T-helper 9 cell (primary cell): ENCODE measurements around the gene LGR4.
"Not testable (repeated sequence)": the region's sequence is repeated elsewhere in the genome, so short reads cannot be mapped to it uniquely, and the experiment has no call there.

Experiments
- DNase-seq: peaks from one replicate; pipeline ENCODE4 v3.0.0-alpha.2; 2020

The LGR4 gene

DNA sequence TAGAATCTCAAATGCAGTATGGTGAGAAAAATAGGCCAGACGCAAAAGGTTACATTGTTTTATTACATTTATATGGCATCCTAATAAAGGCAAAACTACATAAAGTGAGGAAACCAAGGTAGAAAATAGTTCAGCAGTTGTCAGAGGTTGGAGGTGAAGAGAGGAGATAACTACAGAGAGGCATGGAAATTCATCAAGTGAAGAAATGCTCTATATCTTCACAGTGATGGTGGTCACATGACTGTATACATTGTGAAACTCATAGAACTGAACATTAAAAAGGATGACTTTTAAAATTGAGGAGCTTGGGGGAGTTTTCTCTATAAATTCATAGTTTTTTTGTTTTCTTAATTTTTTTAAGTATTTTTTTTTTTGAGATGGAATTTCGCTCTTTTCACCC lies 14.4 kb downstream of the LGR4 start:
- DNase-seq = no peak

DNA sequence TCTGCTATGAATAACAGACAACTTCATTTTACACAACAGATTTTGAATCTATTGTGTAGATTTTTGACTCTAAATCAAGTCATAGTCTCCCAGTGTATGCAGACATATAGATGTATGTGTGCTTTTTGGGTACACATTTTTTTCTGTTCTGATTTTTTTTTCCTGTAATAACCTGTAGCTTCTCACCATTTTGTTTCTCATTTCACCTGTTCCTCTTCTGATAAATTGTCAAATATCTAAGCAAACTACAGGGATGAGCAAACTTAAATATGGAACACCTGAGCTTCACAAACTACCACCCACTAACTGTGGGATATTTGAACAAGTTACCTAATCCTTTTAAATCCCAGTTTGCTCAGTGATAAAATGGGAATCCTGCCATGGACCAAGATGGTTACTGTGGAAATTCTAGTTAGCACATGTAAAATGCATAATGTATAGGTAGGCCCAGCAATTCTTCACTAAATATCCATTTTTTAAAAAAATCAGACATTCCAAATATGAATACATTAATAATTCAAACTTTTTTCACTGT lies 15.7 kb downstream of the LGR4 start:
- no peak for DNase-seq

DNA sequence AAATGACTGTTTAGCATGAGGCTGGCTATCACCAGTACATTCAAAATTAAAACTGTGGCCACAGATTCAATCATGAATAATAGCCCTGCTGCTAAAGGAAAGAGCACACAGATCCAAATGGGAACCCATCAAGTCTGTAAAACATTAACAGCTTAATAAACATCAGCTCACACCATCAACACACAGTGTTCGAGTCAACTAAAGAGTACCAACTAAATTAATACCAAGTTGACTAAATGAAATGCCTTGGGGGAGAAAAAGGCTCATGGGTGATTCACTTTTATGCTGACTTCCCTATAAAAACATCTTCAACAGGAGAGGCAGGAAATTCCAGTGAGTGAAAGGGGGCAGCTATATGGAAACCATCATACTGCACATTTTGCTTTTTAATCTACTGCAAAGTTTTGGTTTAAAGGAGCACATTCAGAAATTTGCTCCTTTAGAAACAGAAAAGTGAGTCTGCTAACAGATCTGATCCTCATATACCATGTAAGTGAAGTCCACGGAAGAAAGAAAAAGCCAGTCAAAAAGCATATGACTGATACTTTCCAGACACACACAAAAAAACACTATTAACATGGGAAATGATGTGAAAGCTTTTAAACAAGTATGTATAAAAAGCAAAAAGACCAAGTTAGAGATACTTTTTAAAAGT lies 16.3 kb downstream of the LGR4 start:
- DNase-seq = no peak

DNA sequence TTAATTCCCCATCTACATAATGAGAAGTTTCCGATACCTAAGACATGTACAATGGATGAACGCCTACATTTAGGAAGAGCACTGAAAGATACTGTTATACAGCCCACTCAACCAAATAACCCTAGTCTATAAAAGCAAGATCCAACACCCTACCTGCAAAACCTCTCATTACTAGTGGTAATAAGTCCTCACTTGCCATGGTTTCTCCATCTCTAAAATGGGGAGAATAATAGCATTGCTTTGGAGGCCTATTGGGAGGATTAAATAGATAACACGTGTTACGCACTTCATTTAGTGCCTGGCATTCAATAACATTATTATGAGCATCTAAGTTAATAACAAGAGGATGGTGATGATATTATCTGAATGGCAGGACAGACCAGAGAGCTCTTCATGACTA lies 16.9 kb downstream of the LGR4 start:
- DNase-seq = no peak

DNA sequence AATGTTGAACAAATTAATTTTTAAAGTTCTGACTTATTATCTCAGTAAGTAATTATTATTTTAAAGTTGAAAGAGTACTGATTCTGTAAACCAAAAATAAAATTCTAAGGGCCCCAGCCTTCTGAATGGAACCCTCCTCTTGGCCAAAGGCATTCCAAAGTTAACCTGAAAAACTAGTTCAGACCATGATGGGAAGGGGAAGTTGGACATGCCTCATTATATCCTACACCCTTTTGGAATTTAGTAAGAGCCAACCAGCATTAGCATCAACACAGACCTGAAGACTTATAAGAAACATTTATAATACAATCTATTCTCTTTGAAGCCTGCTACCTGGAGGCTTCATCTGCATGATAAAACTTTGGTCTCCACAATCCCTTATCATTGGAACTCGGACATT lies 18.9 kb downstream of the LGR4 start:
- no peak for DNase-seq

DNA sequence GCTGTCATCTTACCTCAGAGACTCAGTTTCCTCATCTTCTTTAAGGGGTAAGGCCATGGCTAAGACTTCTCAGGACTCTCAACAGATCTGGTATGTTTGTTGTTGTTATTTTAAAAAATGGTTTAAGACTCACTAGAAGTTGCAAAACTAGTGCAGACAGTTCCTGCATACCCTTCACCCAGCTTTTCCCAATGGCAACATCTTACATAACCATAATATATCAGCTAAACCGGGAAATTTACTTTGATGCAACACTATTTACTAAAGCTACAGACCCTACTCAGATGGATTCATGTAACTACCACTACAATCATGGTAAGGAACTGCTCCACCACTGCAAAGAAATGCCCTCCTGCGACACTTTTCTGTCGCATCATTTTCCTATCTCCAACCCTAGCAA lies 20.4 kb downstream of the LGR4 start:
- DNase-seq = no peak

DNA sequence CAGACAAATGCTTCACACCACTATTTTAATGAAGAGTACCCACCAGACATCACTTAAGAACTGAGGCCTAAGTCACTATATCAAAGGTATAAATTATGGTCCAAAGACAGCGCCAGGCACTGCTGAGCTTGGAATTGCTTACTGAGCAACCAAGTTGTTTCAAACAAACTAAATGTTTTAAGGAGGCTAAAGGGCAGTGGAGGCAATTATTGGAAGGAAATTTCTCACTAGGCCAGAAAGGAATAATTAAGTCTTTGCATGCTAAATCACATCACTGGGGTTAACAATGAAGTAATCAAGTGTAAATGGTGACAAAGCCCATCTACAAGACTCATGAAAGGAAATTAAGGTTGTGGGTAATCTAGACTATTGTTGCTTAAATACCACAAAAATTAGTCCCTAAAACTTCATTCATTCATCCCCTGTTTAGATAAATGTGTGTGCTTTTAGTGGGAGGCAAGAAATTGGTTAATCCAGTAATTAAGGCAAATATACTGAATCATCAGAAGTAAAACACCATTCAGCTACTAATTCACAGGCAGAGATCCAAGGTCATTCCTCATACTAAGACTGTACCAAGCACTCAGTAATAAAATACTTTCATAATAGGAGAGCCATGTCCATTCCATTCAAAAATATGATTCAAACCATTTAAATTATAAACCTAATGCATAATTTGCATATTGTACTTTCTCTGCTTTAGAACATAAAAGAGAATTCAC lies 21.2 kb downstream of the LGR4 start:
- no peak for DNase-seq

DNA sequence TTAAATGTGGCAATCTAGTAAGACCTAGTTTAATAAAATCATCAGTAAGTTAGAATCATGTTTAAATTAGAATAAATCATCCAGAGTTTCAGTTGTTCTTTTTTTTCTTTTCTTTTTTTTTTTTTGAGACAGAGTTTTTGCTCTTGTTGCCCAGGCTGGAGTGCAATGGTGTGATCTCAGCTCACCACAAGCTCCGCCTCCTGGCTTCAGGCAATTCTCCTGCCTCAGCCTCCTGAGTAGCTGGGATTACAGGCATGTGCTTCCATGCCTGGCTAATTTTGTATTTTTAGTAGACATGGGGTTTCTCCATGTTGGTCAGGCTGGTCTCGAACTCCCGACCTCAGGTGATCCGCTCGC lies 24.4 kb downstream of the LGR4 start:
- not testable (repeated sequence) for DNase-seq

DNA sequence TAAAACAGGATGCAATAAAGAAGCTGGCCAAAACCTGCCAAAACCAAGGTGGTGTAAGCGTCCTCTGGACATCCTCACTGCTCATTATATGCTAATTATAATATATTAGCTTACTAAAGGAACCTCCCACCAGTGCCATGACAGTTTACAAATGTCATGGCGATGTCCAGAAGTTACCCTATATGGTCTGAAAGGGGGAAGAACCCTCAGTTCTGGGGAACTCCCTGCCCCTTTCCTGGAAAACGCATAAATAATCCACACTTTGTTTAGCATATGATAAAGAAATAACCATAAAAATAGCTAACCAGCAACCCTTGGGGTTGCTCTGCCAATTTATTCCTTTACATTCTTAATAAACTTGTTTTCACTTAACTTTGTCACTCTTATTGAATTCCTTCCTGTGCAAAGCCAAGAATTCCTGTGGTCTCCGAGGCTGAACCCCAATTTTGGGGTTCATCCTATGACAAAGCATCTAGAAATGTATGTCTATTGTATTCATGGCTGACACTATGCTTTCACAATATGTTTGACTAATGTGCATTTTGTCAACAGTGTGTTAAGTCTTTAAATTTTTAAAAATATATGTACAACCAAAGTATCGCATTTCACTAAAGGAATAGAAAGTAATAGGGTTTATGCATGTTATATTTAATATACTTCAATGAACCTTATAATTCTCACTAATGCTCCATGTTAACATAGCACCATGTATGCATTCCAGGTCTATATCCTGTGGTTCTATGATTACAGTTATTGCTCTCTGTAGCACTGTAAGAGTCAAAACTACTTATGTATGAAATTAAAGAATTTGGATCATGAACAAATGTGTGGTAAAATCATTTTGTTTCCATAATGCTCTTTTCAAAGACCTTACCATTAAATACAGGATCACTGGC lies 25.1 kb downstream of the LGR4 start:
- no peak for DNase-seq

DNA sequence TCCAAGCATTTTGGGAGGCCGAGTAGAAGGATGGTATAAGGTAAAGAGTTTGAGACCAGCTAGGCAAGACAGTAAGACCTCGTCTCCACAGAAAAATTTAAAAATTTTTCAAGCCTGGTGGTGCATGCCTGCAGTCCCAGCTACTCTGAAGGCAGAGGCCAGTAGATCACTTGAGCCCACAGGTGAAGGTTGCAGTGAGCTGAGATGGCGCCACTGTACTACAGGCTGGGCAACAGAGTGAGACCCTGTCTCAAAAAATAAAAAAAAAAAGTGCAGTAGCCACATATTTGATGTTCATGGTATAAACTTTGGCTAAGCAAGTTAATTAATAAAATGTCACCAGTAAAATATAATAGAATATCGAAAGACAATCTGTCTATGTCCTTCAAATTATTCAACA lies 27.0 kb downstream of the LGR4 start:
- no peak for DNase-seq

DNA sequence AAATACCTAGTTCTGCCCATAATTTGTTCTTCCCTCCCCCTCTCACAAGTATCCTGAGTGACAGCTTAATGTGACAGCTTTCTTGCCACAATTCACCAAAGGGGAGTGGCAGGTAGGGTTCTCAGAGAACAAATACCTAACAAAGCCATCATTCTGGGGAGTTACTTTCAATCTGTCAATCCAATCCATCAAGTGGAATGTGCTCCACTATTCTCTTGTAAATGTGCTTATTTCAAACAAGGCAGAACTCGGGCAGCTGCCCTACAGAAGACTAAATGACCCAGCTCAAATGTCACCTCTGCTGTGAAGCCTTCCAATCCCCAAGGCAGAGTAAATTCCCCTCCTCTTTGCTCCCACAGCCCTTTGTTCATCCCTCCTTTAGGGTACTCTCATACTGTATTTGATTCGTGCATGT lies 27.8 kb downstream of the LGR4 start:
- DNase-seq = no peak

DNA sequence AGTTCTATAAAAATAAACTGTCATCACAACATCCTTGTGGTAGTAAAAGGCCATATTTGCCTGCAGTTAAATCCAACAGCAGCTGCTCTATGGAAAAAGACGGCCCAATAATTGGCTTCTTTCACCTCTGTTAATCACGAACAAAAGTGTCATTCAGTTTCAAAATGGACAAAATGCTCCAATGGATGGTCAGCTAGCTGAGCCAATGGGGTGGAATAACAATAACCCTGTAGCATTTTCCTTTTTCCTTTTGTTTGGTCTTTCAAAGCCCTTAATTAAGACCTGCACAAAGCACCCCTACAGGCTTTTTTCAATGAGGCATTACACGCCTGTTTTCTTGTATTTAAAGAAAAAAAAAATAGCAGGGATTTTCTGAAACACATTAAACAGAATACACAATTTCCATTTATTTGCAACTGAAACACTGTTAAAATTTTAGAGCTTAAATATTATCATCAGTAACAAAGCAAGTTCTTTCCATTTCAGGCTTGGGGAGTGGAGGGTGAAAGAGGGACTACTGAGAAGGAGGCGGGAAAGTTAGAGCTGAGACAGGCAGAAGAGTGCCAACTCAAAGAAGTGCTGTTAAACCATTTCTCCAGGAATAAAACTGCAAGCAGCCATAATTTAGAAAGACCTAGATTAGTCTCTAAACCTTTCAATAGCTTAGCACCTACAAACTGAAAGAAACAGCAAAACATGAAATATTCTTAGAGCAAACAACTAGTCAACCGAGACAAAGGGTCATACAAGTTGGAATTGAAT lies 28.7 kb downstream of the LGR4 start:
- no peak for DNase-seq

DNA sequence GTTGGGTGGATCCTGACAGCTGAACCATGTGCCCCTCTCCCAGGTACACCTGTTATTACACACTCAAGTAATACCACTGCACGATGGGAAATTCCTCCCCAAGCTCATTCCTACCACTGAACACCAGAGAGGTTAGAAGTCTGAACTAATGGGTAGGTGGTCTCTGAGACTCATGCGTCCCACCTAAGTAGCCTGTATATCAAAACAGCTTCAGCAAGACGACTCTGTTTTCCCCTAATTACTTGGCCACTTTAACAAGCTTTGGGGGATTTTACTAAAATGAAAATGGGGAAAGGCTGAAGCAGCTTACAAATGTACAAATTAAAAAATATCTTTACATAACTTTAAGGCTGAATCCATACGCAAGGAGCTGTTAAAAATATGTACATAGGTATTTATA lies 29.4 kb downstream of the LGR4 start:
- DNase-seq = no peak

DNA sequence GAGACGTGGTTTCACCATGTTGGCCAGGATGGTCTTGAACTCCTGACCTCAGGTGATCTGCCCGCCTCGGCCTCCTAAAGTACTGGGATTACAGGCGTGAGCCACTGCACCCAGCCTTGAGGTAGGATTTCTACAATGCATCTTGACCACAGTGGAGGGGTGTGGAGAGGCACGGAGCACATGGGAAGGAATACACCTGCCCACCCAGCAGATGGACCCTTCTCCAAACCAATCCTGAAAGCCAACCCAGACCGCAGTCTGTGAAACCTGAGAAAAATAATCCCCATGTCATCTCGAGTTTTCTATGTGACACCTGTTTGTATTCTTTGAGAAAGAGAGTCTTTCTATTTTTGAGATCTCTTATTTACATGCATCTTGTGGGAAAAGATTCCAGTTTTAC lies 32.5 kb downstream of the LGR4 start:
- no peak for DNase-seq

DNA sequence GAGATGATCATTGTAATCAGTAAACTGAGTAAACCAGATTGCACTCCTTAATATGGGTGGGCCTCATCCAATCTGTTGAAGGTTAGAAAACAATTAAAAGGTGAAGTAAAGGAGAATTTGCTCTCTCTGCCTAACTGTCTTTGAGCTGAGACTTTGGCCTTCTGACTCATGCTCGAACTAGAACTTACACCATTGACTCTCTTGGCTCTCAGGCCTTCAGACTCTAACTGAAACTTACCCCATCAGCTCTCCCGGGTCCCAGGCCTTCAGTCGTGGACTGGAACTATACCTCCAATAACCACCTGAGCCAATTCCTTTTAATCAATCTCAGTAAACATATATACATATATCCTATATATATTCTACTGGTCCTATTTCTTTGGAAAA lies 34.0 kb downstream of the LGR4 start:
- no peak for DNase-seq

DNA sequence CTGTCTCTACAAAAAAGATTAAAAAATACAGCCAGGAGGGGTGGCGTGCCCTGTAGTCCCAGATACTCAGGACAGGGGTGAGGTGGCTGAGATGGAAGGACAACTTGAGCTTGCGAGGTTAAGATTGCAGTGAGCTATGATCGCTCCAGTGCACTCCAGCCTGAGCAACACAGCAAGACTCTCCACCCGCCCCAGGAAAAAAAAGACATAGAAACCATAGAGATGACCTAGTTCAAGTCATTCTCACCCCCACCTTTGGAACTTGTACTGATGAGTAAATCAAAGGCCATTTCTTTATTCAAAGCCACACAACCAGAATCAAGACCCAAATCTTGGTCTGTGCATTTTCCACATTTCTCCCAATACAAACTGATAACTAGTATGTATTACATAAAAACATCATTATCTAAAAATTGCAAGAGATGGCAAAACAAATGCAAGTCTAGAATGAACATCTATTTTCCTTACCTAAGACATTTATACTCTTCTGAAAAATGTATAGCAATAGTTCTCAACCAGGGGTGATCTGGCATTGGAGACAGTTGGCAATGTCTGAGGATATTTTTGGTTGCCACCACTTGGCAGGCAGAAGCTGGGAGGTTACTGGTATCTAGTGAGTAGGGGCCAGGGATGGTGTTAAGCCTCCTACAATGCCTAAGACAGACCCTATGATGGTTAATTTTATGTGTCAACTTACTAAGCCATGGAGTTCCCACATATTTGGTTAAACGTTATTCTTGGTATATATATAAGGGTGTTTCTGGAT lies 34.6 kb downstream of the LGR4 start:
- no peak for DNase-seq

DNA sequence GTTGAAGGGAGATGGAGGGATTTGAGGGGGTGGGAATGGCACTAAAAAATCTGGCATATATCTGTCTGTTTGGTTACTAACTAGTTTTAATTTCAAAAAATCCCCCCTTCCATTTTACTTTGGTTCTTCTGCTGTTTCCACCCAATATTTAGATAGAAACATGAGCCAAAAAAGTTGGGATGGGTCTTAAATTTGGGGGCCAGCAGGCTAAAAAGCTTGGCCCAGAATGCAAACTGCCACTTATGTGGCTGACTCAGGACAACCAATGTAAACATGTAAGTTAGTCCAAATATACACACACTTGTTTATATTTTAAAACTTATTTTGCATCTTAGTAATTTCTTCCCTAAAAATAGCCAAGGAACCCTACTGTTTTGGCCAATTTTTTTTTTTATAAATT lies 35.7 kb downstream of the LGR4 start:
- DNase-seq = no peak

DNA sequence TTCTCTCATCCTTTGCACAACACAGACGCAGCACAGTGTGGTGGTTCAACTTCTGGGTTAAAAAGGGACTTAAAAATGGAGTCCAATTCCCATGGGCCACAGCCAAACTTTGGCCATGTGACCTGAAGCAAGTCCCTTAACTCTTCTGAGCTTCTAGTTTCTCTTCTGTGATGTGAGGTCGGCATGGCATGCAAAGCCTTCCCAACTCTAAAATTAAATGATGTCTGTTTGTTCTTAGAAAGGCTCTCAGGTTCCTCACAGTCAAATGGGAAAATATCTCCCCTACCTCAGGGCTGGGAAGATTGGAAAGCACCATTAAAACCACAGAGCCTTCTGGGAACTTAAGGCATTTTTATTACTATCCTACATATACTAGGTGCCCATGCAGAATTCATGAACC lies 38.8 kb downstream of the LGR4 start:
- no peak for DNase-seq

DNA sequence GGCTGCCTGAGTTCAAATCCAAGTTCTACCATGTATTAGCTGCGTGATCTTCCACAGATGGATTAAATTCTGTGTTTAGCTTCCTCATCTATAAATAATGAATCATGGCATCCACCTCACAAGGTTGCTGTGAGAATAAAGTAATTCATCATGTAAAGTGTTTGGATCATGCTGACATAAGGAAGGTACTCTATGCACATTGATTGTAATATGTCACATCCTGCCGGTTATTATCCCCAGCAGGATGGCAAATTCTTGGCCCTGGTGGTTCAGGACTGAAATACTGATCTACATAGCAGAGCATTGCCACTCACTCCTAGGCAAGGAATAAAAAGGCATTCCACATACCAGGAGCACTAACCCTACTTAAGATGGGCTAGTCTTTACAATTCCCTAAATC lies 40.8 kb downstream of the LGR4 start:
- DNase-seq = no peak

DNA sequence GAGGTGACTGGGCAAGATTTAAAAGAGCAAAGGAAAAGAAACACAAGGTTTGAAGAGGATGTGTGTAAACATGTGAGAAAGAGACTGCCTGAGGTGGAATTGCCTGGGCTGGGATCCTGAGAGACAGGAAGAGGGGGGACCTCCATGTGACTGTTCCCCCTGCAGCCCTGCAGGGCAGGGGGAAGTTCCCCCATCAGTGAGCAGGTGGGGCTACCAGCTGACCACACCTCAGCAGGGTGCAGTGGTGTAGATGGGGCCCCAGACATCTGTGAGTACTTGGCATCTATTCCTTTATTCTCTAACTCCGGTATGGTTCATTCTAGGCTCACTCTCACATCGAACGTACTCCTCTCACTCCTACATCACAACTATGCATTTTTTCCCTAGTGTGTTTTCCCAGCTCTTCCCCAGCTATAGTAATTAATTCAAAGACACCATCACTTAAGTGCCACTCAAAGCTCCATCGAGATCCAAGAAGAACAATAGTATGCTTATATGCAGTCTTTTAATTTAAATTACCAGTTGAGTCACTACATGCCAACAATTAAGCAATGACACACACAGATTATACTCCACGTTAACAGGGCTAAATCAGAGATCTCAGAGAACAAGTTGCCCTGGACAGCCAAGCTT lies 42.7 kb downstream of the LGR4 start:
- no peak for DNase-seq

DNA sequence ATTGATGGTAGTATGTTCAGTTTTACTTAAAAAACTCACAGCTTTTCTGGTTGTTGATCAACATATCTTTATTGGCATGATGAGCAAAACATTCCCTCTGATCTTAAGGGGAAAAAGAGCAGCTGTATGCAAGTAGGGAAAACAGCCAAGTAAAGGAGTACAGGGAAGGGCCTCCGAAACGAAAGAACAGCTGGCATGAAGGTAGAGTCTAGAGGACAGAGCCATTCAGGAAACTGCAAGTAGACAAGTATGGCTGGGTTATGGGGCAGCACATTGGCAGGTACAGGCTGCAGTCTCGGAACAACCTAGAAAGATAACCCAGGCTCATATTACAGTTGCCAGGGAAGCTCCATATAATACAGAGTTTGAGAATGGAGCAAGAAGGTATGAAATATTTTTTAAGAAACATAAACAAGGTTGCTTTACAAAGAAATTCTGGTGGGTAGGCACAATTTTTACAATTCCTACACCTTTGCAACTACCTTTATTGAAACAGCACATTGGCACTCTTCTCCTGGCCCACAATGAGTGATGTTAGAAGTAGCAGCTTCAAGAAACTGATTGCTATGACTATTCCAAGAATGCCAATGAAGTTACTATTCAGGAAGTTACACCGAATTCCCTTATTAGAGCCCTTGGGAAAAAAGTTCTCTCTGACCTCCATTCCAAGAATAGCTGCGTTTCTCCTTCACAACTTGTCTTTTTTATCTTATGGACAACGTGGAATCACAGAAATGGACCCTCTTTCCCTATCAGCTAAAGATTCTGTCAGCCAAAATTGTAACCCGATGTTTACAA lies 45.2 kb downstream of the LGR4 start:
- DNase-seq = no peak
